Measurements from ENCODE around the gene NUCKS1.

GRCh38 chr1:205786601-205787000 lies 36.6 kb upstream of the NUCKS1 start:
- TF ChIP-seq FOXM1 (IDR thresholded peaks at IDR 0.05; ENCODE audit: low read depth): no peak
- no peak for TF ChIP-seq CTCF (IDR thresholded peaks at IDR 0.05)
- TF ChIP-seq MAX (IDR thresholded peaks at IDR 0.05; ENCODE audit: low read depth): no peak
- no peak for TF ChIP-seq RAD21 (IDR thresholded peaks at IDR 0.05; ENCODE audit: low read length)
- no peak for TF ChIP-seq CHD2 (IDR thresholded peaks at IDR 0.05; ENCODE audit: low read length, partially characterized antibody)
- TF ChIP-seq MXI1 (IDR thresholded peaks at IDR 0.05; ENCODE audit: low read depth, low read length): no peak
- TF ChIP-seq TEAD4 (IDR thresholded peaks at IDR 0.05; ENCODE audit: borderline replicate concordance, insufficient read depth): no peak
